NCI-H1436 treated with DMSO at 0.1 percent for 48 hours (cell line): ENCODE measurements around the gene RREB1.

Source experiments
- DNase-seq: peaks from one replicate; lab custom pipeline; 2025; lab: John Stamatoyannopoulos, UW

Gene RREB1

DNA sequence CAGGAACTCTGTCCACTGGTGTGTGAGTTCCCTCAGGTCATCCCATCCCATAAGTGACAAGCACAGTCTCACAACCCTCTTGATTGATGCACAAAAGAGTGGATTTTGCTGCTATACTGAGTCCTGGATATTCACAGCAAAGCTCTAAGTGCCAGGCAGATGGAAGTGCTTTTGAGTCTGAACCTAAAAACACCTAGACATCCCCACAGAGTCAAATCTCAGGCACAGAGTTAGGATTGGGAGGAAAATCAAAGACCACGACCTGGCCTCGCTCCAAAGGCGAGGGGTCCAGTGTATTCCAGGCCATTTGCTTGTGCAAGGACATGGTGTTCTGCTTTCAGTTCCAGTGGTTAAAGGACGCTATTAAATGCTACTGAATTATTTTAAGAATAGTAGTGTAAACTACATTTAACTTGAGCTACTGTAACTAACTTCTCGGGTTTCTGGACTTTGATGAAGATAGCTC is 56.8 kb downstream of the RREB1 start:
- DNase-seq: no peak

- DNase-seq: no peak
These were observed 57.5 kb downstream of the RREB1 start for GRCh38 chr6:7165002-7165889.

- DNase-seq: no peak
These were observed 58.1 kb downstream of the RREB1 start for GRCh38 chr6:7165890-7166267.

DNA sequence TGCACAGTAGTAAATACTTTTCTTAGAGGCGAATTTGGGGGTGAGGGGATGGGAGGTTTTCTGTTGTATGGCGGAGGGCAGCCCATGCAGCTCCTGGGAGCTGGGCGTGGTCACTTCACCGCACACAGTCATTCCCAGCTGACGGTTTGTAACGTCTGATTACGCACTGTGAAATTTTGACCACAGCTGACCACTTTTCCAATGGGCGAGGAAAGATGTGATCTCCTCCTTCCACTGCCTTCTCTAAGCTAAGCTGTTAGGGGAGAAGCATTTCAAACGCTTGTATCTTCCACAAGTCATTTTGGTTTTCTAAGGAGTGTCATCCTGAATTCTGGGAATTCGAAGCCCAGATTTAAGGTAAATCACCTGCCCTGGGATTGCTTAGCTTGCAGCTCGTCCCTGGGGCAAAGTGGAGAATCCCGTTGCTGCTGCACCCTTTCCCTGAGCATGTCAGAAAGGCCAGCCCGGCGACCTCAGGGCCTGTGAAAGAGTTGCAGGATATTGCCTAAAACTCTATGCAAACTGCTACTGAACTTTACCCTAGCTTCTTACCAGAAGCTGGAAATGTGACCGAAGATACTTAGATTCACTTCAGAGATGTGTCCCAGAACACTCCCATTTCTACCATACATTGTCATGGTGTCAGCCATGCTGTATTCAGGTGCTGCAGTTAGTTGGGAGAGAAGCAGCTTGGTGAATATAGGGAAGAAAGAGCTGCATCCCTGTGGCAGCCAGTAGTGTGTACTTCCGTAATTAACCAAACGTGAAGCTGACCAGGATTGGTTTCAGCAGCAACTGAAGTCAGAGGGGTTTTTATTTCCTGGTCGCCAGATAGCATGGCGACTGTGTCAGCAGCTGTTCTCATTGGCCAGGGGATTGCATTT is 58.9 kb downstream of the RREB1 start:
- no peak for DNase-seq

DNA sequence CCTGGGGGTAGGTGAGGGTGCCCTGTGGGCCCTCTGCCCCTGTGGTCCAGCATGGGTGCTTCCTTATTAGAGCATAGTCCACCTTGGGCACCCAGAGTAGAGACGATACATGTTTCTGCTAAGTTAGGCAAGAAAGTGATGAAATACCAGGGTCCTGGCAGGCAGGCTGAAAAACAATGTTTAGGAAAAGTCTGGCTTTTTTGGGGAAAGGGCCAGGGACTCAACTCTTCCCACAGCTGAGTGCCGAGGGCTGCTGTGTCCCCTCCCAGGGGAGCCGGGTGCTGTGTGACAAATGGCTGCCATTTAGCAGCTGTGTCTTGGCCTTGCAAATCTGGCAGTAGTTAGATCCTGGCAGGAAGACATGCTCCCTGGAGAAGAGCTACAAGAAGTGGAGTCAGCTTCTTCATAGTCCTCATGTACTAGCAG is 61.5 kb downstream of the RREB1 start:
- DNase-seq: no peak

GRCh38 chr6:7170117-7170732 is 62.5 kb downstream of the RREB1 start:
- DNase-seq: no peak

- no peak for DNase-seq
These were observed 63.4 kb downstream of the RREB1 start for GRCh38 chr6:7171119-7171518.

- DNase-seq: no peak
These were observed 64.0 kb downstream of the RREB1 start for GRCh38 chr6:7171733-7172132.

- DNase-seq: no peak
These were observed 64.9 kb downstream of the RREB1 start for GRCh38 chr6:7172649-7173048.

DNA sequence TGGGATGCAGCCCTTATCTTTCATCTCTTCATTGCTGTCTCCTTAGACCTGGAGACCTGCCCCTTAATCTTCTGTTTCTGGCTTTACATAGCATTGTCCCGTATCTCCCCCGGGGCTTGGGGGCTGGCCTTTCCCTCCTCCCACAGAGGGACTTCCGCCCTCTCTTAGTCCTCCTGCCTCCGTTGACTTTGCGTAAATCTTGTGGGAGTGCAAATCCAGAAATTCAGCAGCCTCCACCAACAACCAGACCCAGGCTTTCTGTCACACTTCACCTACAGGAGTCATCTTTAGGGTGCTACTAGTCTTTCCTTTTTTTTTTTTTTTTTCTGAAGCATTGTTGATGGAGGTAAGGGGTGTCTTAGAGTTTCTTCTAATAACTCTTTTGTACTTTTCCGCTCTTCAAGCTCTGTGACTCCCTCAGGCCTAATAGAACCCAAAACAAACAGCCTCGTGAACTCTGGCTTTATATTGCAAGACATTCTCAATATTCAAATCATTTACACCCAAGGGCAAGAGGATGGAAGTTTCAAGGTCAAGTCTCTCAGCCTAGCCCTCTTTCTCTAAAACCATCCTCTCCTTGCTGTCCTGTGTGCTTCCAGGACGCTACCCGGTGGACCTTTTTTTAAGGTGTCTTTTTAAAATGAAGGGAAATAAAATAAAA is 66.2 kb downstream of the RREB1 start:
- no peak for DNase-seq

GRCh38 chr6:7175462-7175861 is 67.7 kb downstream of the RREB1 start:
- no peak for DNase-seq

- no peak for DNase-seq
These were observed 68.4 kb downstream of the RREB1 start for GRCh38 chr6:7176208-7176607.

GRCh38 chr6:7178280-7178679 is 70.5 kb downstream of the RREB1 start:
- no peak for DNase-seq

- DNase-seq: no peak
These were observed 73.0 kb downstream of the RREB1 start for GRCh38 chr6:7180751-7181150.

DNA sequence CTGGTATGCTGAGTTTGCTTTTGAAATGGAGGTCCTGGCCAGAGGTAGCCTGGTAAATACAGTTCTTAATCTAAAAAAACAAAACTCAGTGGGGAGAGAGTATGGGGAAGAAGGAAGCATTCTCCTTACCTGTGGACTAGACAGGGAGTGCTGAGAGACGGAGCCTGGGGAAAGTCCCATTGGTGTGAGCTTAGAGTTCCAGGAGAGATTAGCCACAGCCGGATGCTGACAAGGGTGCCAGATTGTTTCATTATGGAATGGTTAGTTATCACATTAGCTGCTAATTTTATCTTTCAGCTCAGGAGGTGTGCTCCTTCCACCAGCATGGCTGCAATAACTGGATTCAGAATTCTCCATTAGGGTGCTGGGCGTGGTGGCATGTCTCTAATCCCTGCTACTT is 75.9 kb downstream of the RREB1 start:
- DNase-seq: no peak

DNA sequence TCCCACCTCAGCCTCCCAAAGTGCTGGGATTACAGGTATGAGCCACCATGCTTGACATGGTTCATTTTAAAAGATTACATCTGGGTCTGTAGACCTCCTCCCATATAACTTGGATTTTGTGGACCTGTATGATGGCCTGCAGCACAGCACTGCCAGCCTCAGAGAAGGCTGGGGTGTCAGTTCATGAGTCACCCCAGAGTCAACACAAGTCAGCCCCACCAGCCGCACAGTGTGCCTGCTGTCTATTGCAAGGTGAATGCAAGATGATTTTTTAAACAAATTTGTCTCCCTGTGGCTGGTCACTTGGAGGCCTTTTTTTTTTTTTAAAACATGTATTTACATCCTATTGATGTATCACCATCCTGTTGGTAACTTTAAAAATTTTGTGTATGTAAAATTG is 76.7 kb downstream of the RREB1 start:
- DNase-seq: no peak

- DNase-seq: no peak
These were observed 77.8 kb downstream of the RREB1 start for GRCh38 chr6:7185561-7185960.

DNA sequence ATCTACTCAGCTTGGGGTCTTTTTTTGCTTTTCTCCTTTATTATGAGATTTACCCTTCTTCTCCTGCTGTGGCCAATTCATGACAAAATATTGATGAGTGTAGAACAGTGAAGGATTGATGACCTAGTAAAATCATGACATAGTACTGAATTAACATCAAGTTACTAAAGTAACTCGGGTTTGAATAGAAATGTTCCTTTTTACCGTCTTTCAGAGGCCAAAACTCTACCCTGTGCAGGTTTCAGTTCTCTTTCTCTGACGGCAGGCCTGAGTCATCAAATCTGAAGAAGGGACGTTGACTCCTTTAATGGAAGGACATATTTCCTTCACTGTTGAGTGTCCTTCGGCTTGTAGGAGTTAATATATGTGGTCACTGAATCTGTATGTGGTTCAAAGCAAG is 80.7 kb downstream of the RREB1 start:
- no peak for DNase-seq

DNA sequence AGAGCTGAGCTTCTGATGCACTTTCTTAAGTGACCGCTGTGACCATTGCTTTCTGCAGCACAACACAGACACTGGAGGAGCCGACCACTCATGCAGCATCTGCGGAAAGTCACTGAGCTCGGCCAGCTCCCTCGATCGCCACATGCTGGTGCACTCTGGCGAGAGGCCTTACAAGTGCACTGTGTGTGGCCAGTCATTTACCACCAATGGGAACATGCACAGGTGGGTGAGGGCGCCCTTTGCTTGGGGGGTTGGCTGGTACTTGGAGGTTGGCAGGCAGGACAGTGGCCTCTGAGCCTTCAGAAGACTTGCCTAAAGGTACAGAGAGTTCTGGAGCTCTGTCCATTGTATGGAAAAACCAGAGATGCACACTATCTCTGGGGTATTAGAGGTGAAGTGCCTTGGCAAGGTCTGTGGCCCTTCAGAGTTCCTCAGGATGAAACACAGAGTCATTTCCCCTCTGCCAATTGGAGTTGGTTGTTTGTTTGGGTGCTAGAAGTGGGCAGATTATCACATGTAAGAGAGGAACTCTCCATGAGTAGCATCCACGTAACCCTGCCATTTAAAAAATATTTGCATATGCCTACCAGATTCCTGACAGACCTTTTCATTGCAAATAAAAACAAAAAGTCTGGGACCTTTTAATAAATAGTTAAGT is 81.5 kb downstream of the RREB1 start:
- no peak for DNase-seq

DNA sequence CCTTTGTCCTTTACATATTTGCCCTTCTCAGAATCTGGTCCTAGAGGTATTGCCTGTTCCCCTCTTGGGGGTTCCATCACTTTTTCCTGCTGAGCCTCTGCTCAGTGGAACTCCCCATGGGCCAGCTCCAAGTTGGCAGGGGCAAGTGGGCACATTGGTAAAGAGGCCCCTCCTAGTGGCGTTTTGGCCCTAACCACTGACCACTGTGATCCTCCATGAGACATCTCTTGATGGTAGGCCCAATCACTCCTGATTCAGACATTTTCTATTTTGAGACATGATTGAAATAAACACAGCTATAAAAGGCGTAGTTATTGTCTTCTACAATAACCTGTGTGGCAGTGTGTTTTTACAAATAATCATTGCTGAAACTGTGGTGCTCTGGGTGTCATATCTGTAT is 83.0 kb downstream of the RREB1 start:
- DNase-seq: no peak

GRCh38 chr6:7193122-7193521 is 85.4 kb downstream of the RREB1 start:
- DNase-seq: no peak
